ENCODE data around the gene CEP295NL. TPM values are rescaled to one million over a fixed set of nuclear protein-coding genes. Genes with fewer than 3 reads are reported as not detected.
"Not testable (repeated sequence)": the region's sequence is repeated elsewhere in the genome, so short reads cannot be mapped to it uniquely, and the experiment has no call there.

Gene CEP295NL
- total RNA-seq, 1 experiment from 2014 or later = 1.9 TPM

DNA sequence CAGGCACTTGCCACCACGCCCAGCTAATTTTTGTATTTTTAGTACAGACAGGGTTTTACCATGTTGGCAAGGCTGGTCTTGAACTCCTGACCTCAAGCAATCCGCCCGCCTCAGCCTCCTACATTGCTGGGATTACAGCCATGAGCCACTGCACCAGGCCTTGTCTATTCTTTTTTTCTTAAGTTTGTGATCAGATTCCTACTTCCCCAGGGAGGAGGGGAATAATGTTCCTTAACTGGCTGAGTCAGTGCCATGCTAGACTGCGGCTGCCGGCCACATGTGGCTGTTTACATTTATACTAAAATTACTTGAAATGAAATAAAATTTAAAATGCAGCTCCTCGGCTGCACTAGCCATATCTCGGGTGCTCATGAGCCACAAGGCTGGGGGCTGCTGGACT lies 34.6 kb downstream of the CEP295NL start:
- no peaks in the 10 kb centered on the region for H3K27me3 ChIP-seq (ENCODE audit: insufficient read depth, low read length)
- H3K9me3 ChIP-seq (ENCODE audit: control insufficient read depth in 1 of 2, insufficient read depth in 1 of 2, low read depth in 1 of 2, low read length in 2 of 2) = no peaks in the 10 kb centered on the region
- DNase-seq (ENCODE audit: low read depth, low spot score) (no peak), ATAC-seq (no peak)
- intact Hi-C loops (cut with micrococcal nuclease) = loop anchor here (5.0 kb wide), 1 partner anchor 54 kb away; no protein-coding TSS in a partner anchor
- H2AFZ ChIP-seq (ENCODE audit: low read depth, low read length, poor library complexity, severe bottlenecking) = no peak overlapping the region
- H3K9ac ChIP-seq (ENCODE audit: low read length) = no peak overlapping the region
- POLR2A ChIA-PET = no interaction called here
- BruUV-seq (replicated peaks) = no TSS peak
- H3K4me3 ChIP-seq (replicated peaks in 1 of 2; ENCODE audit: low read depth in 1 of 2, low read length in 2 of 2) = no peak overlapping the region
- RAD21 ChIA-PET (ENCODE audit: low non-redundant PET in 1 of 2, low total read pairs in 2 of 2, uncharacterized antibody in 2 of 2, unreplicated experiment in 2 of 2) = no interaction called here
- no peak overlapping the region for H3K4me2 ChIP-seq (ENCODE audit: low read length)
- H3K79me2 ChIP-seq (ENCODE audit: insufficient read depth, low read length) = no peaks in the 10 kb centered on the region; the same call in 1 of the 2 replicates
- H3K36me3 ChIP-seq (ENCODE audit: control insufficient read depth in 1 of 2, insufficient read depth in 2 of 2, low read length in 2 of 2) = peaks cover 0 to 7% of the 10 kb centered on the region in 2 experiments; a peak in 1 of 4 replicates
- no peak for TF ChIP-seq CBX3 (IDR thresholded peaks at IDR 0.05; ENCODE audit: low read depth)
- H3K9me2 ChIP-seq (ENCODE audit: insufficient read depth) = no peaks in the 10 kb centered on the region
- CTCF ChIA-PET = no interaction called here
- no peak overlapping the region for H3K27ac ChIP-seq (ENCODE audit: low read depth, low read length)
- peaks cover 4 to 22% of the 10 kb centered on the region in 2 experiments; a peak in 2 of 4 replicates for H3K4me1 ChIP-seq (ENCODE audit: control insufficient read depth in 1 of 2, insufficient read depth in 2 of 2, low read length in 2 of 2)
- no peaks in the 10 kb centered on the region for H4K20me1 ChIP-seq (ENCODE audit: insufficient read depth)

GRCh38 chr17:78867046-78867445 lies 36.0 kb downstream of the CEP295NL start:
- H3K9me2 ChIP-seq (ENCODE audit: insufficient read depth); H3K27ac ChIP-seq (ENCODE audit: low read depth, low read length); DNase-seq (ENCODE audit: low read depth, low spot score); H3K4me3 ChIP-seq (replicated peaks in 1 of 2; ENCODE audit: low read depth in 1 of 2, low read length in 2 of 2); H3K9ac ChIP-seq (ENCODE audit: low read length); H3K79me2 ChIP-seq (ENCODE audit: insufficient read depth, low read length); ATAC-seq; POLR2A ChIA-PET; H3K36me3 ChIP-seq (ENCODE audit: control insufficient read depth in 1 of 2, insufficient read depth in 2 of 2, low read length in 2 of 2); H3K4me2 ChIP-seq (ENCODE audit: low read length); H3K27me3 ChIP-seq (ENCODE audit: insufficient read depth, low read length); H3K9me3 ChIP-seq (ENCODE audit: control insufficient read depth in 1 of 2, insufficient read depth in 1 of 2, low read depth in 1 of 2, low read length in 2 of 2); H2AFZ ChIP-seq (ENCODE audit: low read depth, low read length, poor library complexity, severe bottlenecking); H4K20me1 ChIP-seq (ENCODE audit: insufficient read depth); BruUV-seq (replicated peaks): not testable (repeated sequence)
- H3K4me1 ChIP-seq (ENCODE audit: control insufficient read depth in 1 of 2, insufficient read depth in 2 of 2, low read length in 2 of 2) = peaks cover 14 to 22% of the 10 kb centered on the region in 2 experiments
- RAD21 ChIA-PET (ENCODE audit: low non-redundant PET in 1 of 2, low total read pairs in 2 of 2, uncharacterized antibody in 2 of 2, unreplicated experiment in 2 of 2) = interaction anchor here in 1 of 2 experiments (1.9 kb wide), 1 partner anchor 104 kb away, joined by 14 read pairs; no protein-coding TSS in a partner anchor
- intact Hi-C loops (cut with micrococcal nuclease) = loop anchor here (5.0 kb wide), 1 partner anchor 55 kb away; no protein-coding TSS in a partner anchor
- CTCF ChIA-PET = interaction anchor here (2.1 to 3.7 kb wide), 2 partner anchors 10 to 104 kb away, joined by 39 to 55 read pairs; no protein-coding TSS in a partner anchor

Data from HCT116 (cell line).